BJ (cell line): Measurements from ENCODE around the gene CAP2. TPM values are rescaled to one million over a fixed set of nuclear protein-coding genes. Genes with fewer than 3 reads are reported as not detected.

ENCODE experiments used
- CTCF ChIA-PET: fragments of 350-600 bp; formaldehyde crosslinking; extraction: SDS; loops from one replicate; lab custom pipeline; 2021; ENCODE audit warnings: antibody characterized with exemption, inconsistent platforms; lab: Yijun Ruan, JAX
- POLR2A ChIA-PET: fragments of 300-600 bp; sonication (Branson Sonifier 250); formaldehyde crosslinking; extraction: SDS; loops from one replicate; lab custom pipeline; 2021; ENCODE audit warnings: antibody characterized with exemption; lab: Charles Lee
- DNase-seq: peaks from one replicate; pipeline ENCODE4 v3.0.0-alpha.2; 2011; ENCODE audit warnings: low read depth
- H3K27me3 ChIP-seq: 2 replicates; pipeline ENCODE4 v1.6.0; 2011; ENCODE audit warnings: low read length; ENCODE audit not compliant: control insufficient read depth, insufficient read depth
- H3K36me3 ChIP-seq: 2 replicates; pipeline ENCODE4 v1.5.1; 2011; ENCODE audit warnings: low read length; ENCODE audit not compliant: control insufficient read depth, insufficient read depth
- H3K4me3 ChIP-seq: 2 replicates; pipeline ENCODE4 v1.5.1; 2011; ENCODE audit warnings: low read depth, mild to moderate bottlenecking, control low read depth, low read length
- CTCF ChIP-seq: IDR thresholded peaks from 2 replicates; pipeline ENCODE4 v1.5.1; 2011; ENCODE audit warnings: low read depth, mild to moderate bottlenecking, control low read depth, inconsistent platforms, low read length, moderate library complexity; ENCODE audit not compliant: insufficient read depth
- polyA plus RNA-seq: library from polyadenylated mRNA; depleted of rRNA; stranded (reverse); fragments of >200 nt; gene quantifications from 2 replicates; pipeline ENCODE4 v1.2.3, GENCODE V29; 2011

CAP2 gene
- polyA plus RNA-seq, 1 experiment = 84.4 TPM

- POLR2A ChIA-PET = interaction anchor here (0.7 kb wide), 2 partner anchors 309 to 449 kb away, joined by 3 read pairs; no protein-coding TSS in a partner anchor
- DNase-seq = no peak
- TF ChIP-seq CTCF = no peak
- H3K4me3 ChIP-seq = no peak overlapping the region
- CTCF ChIA-PET = no interaction called here
- no peaks in the 10 kb centered on the region for H3K36me3 ChIP-seq
- no peaks in the 10 kb centered on the region for H3K27me3 ChIP-seq
Observed at GRCh38 chr6:17494919-17495318, 101.5 kb downstream of the CAP2 start.

- Histone ChIP-seq H3K4me3 (no peak overlapping the region), H3K27me3 (no peaks in the 10 kb centered on the region), H3K36me3 (no peaks in the 10 kb centered on the region)
- POLR2A ChIA-PET = no interaction called here
- no peak for DNase-seq
- CTCF ChIA-PET = interaction anchor here (0.7 to 1.6 kb wide), 4 partner anchors 8 to 1200 kb away, joined by 3 to 6 read pairs (median 3); partner anchors contain the start of gene CAP2
- no peak for TF ChIP-seq CTCF
Observed at GRCh38 chr6:17497535-17498095, 104.2 kb downstream of the CAP2 start.

GRCh38 chr6:17501442-17501841, 108.0 kb downstream of the CAP2 start:
- DNase-seq = no peak
- POLR2A ChIA-PET = no interaction called here
- Histone ChIP-seq H3K4me3 (no peak overlapping the region), H3K36me3 (no peaks in the 10 kb centered on the region), H3K27me3 (no peaks in the 10 kb centered on the region)
- CTCF ChIA-PET = interaction anchor here (0.7 to 5.8 kb wide), 2 partner anchors 10 to 17 kb away, joined by 3 to 31 read pairs; no protein-coding TSS in a partner anchor
- no peak for TF ChIP-seq CTCF

- Histone ChIP-seq H3K27me3 (no peaks in the 10 kb centered on the region), H3K4me3 (no peak overlapping the region), H3K36me3 (no peaks in the 10 kb centered on the region)
- TF ChIP-seq CTCF = no peak
- ChIA-PET POLR2A (no interaction called here), CTCF (interaction anchor here (0.6 to 5.8 kb wide), 3 partner anchors 11 to 288 kb away, joined by 3 to 31 read pairs (median 3); no protein-coding TSS in a partner anchor)
- DNase-seq = no peak
Observed at GRCh38 chr6:17501982-17502704, 108.7 kb downstream of the CAP2 start.

GRCh38 chr6:17503051-17503450, 109.7 kb downstream of the CAP2 start:
- DNase-seq = no peak
- ChIA-PET POLR2A (no interaction called here), CTCF (interaction anchor here (5.8 kb wide), 1 partner anchor 11 kb away, joined by 31 read pairs; no protein-coding TSS in a partner anchor)
- Histone ChIP-seq H3K4me3 (no peak overlapping the region), H3K36me3 (no peaks in the 10 kb centered on the region), H3K27me3 (no peaks in the 10 kb centered on the region)
- TF ChIP-seq CTCF = no peak
